ENCODE results near the gene EMP3.
A peak's percentile ranks its signal among the peaks of the same experiment; 100 is the strongest.

EMP3 gene

DNA sequence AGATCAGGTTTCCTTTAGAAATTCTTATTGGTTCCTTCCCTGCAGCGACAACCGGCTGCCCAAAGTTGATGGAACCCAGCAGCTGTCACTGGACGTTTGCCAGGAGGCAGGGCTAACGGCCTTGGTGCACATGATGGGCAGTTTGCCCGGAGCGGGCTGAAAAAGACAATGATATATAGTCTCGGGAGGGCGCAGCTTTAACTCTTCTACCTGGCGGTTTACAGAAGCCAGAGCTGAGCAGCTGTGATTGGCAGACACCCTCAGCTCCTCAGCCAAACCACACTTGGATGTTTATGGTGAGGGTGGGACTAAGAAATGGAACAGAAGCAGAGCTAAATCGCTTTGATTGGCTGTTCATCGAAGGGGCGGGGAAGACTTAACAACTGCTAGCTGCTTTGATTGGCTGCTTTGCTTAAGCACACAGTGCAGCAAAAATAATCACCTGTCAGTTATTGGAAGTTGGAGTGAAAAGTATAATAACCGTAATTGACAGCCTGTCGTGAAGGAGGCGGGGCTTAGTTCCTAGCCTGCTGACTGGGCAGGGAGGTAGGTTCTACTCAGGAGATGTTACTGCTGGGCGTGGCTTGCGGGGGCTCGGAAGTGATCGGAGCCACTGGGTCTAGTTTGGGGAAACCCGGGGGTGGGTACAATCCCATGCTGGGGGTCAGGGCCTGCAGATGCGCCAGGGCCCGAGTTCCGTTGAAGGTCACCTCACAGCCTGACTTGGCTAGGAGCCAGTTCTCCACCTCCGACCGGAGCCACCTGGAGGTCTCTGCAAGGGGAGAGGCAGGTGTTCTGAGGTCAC lies 7.5 kb downstream of the EMP3 start:
- Mint-ChIP-seq H3K27ac (peak overlapping the region; percentile 93), H3K36me3 (peaks cover 5% of the 10 kb centered on the region), H3K4me1 (ENCODE audit: low read depth) (peaks cover 55% of the 10 kb centered on the region), H3K27me3 (no peaks in the 10 kb centered on the region), H3K9me3 (ENCODE audit: low read depth) (no peaks in the 10 kb centered on the region), H3K4me3 (peak overlapping the region; percentile 95)

DNA sequence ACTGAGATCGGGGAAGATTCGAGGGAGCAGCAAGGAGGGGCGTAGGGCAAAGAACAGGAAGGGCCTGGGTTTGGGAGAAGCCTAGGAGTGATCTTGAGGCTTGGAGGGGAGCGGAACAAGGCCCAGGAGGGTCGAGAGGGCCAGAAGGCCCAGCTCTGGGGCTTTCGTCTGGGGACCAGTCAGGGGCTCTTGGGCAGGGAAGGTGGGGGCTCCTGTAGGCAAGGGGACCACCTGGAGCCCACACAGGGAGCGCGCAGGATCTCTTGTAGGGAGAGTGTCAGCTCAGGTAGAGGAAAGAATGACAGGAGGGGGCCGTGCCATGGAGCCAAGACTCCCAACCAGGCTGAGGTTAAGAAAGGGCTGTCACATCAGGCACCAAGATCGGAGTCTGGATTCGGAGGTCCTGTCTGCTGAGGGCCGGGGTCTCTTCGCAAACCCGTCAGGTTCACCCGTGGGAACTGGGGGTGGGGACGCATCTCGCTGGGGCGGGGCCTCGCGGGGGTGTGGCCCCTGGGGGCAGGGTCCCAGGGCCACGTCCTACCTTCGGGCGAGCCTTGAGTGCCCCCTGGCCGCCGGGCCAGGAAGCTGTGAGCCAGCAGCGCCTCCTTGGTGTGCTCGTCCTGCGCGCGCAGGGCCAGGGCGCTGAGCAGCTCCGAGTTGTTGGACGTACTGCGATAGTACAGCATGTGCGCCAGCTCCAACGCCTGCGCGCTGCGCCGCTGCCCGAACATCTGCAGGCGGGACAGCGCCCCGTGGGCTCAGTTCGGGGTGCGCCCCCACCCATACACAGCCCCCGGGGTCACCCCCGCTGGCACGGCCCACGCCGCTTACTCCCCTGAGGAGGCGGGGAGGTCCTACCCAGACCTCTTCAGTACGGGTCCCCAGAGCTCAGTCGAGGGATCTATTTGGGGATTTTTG lies 8.4 kb downstream of the EMP3 start:
- H3K36me3 Mint-ChIP-seq = peaks cover 5% of the 10 kb centered on the region
- H3K27me3 Mint-ChIP-seq = no peaks in the 10 kb centered on the region
- peak overlapping the region; percentile 95 for H3K4me3 Mint-ChIP-seq
- peaks cover 50% of the 10 kb centered on the region for H3K4me1 Mint-ChIP-seq (ENCODE audit: low read depth)
- H3K9me3 Mint-ChIP-seq (ENCODE audit: low read depth) = no peaks in the 10 kb centered on the region
- peak overlapping the region; percentile 93 for H3K27ac Mint-ChIP-seq

- Mint-ChIP-seq H3K27me3 (no peaks in the 10 kb centered on the region), H3K4me3 (no peak overlapping the region), H3K9me3 (ENCODE audit: low read depth) (no peaks in the 10 kb centered on the region), H3K36me3 (no peaks in the 10 kb centered on the region), H3K4me1 (ENCODE audit: low read depth) (peaks cover 13% of the 10 kb centered on the region), H3K27ac (no peak overlapping the region)
These were observed 13.0 kb downstream of the EMP3 start for GRCh38 chr19:48338253-48338755.

- Mint-ChIP-seq H3K9me3 (ENCODE audit: low read depth) (no peaks in the 10 kb centered on the region), H3K27ac (no peak overlapping the region), H3K4me3 (no peak overlapping the region), H3K4me1 (ENCODE audit: low read depth) (peaks cover 9% of the 10 kb centered on the region), H3K36me3 (peaks cover 2% of the 10 kb centered on the region), H3K27me3 (no peaks in the 10 kb centered on the region)
These were observed 13.6 kb downstream of the EMP3 start for GRCh38 chr19:48338802-48339503.

GRCh38 chr19:48340995-48341394 lies 15.6 kb downstream of the EMP3 start:
- no peaks in the 10 kb centered on the region for H3K4me1 Mint-ChIP-seq (ENCODE audit: low read depth)
- H3K27me3 Mint-ChIP-seq = no peaks in the 10 kb centered on the region
- no peaks in the 10 kb centered on the region for H3K9me3 Mint-ChIP-seq (ENCODE audit: low read depth)
- peaks cover 2% of the 10 kb centered on the region for H3K36me3 Mint-ChIP-seq
- no peak overlapping the region for H3K27ac Mint-ChIP-seq
- no peak overlapping the region for H3K4me3 Mint-ChIP-seq

- H3K36me3 Mint-ChIP-seq = peaks cover 2% of the 10 kb centered on the region
- no peaks in the 10 kb centered on the region for H3K9me3 Mint-ChIP-seq (ENCODE audit: low read depth)
- no peaks in the 10 kb centered on the region for H3K4me1 Mint-ChIP-seq (ENCODE audit: low read depth)
- H3K4me3 Mint-ChIP-seq = no peak overlapping the region
- no peaks in the 10 kb centered on the region for H3K27me3 Mint-ChIP-seq
- no peak overlapping the region for H3K27ac Mint-ChIP-seq
These were observed 16.4 kb downstream of the EMP3 start for GRCh38 chr19:48341515-48342413.

- H3K4me3 Mint-ChIP-seq = no peak overlapping the region
- no peaks in the 10 kb centered on the region for H3K9me3 Mint-ChIP-seq (ENCODE audit: low read depth)
- H3K4me1 Mint-ChIP-seq (ENCODE audit: low read depth) = no peaks in the 10 kb centered on the region
- H3K27me3 Mint-ChIP-seq = no peaks in the 10 kb centered on the region
- H3K36me3 Mint-ChIP-seq = peaks cover 4% of the 10 kb centered on the region
- no peak overlapping the region for H3K27ac Mint-ChIP-seq
These were observed 17.0 kb downstream of the EMP3 start for GRCh38 chr19:48342414-48342738.

DNA sequence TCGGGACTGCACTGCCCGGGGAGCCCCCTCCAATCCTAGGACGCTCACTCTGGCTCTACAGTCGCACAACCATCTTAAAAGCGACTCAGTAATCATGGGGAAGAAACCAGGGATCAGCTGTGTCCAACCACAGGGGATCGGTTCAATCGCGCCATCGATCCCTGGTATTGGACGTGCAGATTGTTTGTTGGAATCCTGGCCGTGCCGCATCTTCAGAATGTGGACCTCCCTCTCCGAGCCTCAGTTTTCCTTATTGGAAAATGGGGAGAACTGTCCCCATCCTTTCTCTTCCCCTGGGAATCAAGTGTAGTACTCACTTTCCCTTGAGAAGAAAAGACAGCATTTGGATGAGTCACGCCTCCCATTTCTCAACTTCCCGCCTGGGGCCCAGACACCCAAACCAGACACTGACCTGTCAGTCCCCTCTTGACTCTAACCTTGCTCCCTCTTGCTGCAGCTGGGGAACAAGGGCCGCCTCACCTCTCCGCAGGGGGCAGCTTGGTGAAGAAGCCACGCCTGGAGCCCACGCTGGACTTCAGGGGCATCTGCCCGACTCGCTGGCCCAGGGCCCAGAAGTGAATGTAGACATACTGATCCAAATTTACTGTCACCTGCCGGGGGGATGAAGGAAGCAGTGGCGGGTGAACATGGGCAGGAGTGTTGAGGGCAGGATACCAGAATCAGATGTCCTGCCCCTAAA lies 17.6 kb downstream of the EMP3 start:
- H3K4me3 Mint-ChIP-seq = no peak overlapping the region
- no peaks in the 10 kb centered on the region for H3K9me3 Mint-ChIP-seq (ENCODE audit: low read depth)
- H3K36me3 Mint-ChIP-seq = peaks cover 4% of the 10 kb centered on the region
- no peaks in the 10 kb centered on the region for H3K4me1 Mint-ChIP-seq (ENCODE audit: low read depth)
- no peak overlapping the region for H3K27ac Mint-ChIP-seq
- no peaks in the 10 kb centered on the region for H3K27me3 Mint-ChIP-seq

GRCh38 chr19:48344892-48345291 lies 19.5 kb downstream of the EMP3 start:
- H3K27ac Mint-ChIP-seq = no peak overlapping the region
- H3K36me3 Mint-ChIP-seq = peaks cover 8% of the 10 kb centered on the region
- H3K9me3 Mint-ChIP-seq (ENCODE audit: low read depth) = no peaks in the 10 kb centered on the region
- H3K4me3 Mint-ChIP-seq = no peak overlapping the region
- H3K4me1 Mint-ChIP-seq (ENCODE audit: low read depth) = peaks cover 2% of the 10 kb centered on the region
- no peaks in the 10 kb centered on the region for H3K27me3 Mint-ChIP-seq

DNA sequence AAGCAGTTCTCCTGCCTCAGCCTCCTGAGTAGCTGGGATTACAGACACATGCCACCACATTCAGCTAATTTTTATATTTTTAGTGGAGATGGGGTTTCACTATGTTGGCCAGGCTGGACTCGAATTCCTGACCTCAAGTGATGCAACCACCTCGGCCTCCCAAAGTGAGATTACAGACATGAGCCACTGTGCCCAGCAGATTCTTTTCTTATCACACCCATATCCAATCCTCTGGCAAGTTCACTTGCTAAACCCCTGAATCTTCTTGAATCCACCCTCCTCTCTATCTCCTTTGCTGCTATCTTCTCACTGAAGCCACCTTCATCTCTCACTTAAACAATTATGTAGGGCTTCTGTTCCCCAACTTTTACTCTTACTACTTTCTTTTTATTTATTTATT lies 20.8 kb downstream of the EMP3 start:
- H3K4me1 Mint-ChIP-seq (ENCODE audit: low read depth) = peaks cover 4% of the 10 kb centered on the region
- no peak overlapping the region for H3K4me3 Mint-ChIP-seq
- peaks cover 8% of the 10 kb centered on the region for H3K36me3 Mint-ChIP-seq
- no peaks in the 10 kb centered on the region for H3K9me3 Mint-ChIP-seq (ENCODE audit: low read depth)
- H3K27me3 Mint-ChIP-seq = no peaks in the 10 kb centered on the region
- no peak overlapping the region for H3K27ac Mint-ChIP-seq

- no peaks in the 10 kb centered on the region for H3K27me3 Mint-ChIP-seq
- no peak overlapping the region for H3K4me3 Mint-ChIP-seq
- H3K4me1 Mint-ChIP-seq (ENCODE audit: low read depth) = peaks cover 5% of the 10 kb centered on the region
- peaks cover 8% of the 10 kb centered on the region for H3K36me3 Mint-ChIP-seq
- no peaks in the 10 kb centered on the region for H3K9me3 Mint-ChIP-seq (ENCODE audit: low read depth)
- no peak overlapping the region for H3K27ac Mint-ChIP-seq
These were observed 22.7 kb downstream of the EMP3 start for GRCh38 chr19:48348045-48348444.

DNA sequence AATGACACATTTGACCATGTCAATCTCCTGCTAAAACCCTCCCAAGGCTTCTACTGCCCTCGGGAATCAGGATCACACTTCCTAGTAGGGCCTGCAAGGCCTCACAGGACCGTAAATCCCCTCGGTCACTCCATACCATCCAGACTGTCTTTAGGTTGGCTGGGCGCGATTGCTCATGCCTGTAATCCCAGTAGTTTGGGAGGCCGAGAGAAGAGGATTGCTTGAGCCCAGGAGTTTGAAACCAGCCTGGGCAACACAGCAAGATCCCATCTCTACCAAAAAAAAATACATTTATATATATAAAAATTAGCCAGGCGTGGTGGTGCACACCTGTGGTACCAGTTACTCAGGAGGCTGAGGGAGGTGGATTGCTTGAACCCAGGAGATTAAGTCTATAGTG lies 23.4 kb downstream of the EMP3 start:
- Mint-ChIP-seq H3K4me1 (ENCODE audit: low read depth) (peaks cover 6% of the 10 kb centered on the region), H3K27me3 (no peaks in the 10 kb centered on the region), H3K36me3 (peaks cover 6% of the 10 kb centered on the region), H3K9me3 (ENCODE audit: low read depth) (no peaks in the 10 kb centered on the region), H3K27ac (no peak overlapping the region), H3K4me3 (no peak overlapping the region)

GRCh38 chr19:48350856-48351255 lies 25.5 kb downstream of the EMP3 start:
- no peaks in the 10 kb centered on the region for H3K9me3 Mint-ChIP-seq (ENCODE audit: low read depth)
- no peaks in the 10 kb centered on the region for H3K27me3 Mint-ChIP-seq
- H3K27ac Mint-ChIP-seq = no peak overlapping the region
- peaks cover 6% of the 10 kb centered on the region for H3K4me1 Mint-ChIP-seq (ENCODE audit: low read depth)
- peaks cover 6% of the 10 kb centered on the region for H3K36me3 Mint-ChIP-seq
- H3K4me3 Mint-ChIP-seq = no peak overlapping the region

DNA sequence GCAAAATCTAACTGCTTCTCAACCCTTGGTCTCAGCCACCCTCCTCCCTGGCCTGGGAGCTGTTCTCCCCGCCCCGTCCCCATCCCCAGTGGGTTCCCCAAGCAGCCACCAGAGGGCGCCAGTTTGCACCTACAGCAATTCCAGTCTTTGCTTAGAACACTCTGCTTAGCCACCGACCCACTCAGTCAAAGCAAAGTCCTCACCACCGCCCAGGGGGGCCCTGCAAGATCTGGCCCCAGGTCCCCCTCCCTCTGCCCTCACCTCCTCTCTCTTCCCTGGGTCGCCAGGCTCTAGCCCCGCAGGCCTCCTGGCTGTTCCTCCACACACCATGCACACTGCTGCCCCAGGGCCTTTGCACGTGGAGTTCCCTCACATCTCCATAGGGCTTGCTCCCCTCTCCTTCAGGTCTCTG lies 26.0 kb downstream of the EMP3 start:
- Mint-ChIP-seq H3K4me3 (no peak overlapping the region), H3K27ac (no peak overlapping the region), H3K27me3 (no peaks in the 10 kb centered on the region), H3K9me3 (ENCODE audit: low read depth) (no peaks in the 10 kb centered on the region), H3K4me1 (ENCODE audit: low read depth) (peaks cover 6% of the 10 kb centered on the region), H3K36me3 (peaks cover 6% of the 10 kb centered on the region)
